GM21360 (cell line): ENCODE data around the gene SEMA6A.

ENCODE experiments used
- ATAC-seq: cut with Tn5 transposase; IDR thresholded peaks from one replicate; pipeline ENCODE4 v1.9.1; 2021; ENCODE audit warnings: mild to moderate bottlenecking, moderate library complexity; ENCODE audit not compliant: unreplicated experiment

SEMA6A gene

DNA sequence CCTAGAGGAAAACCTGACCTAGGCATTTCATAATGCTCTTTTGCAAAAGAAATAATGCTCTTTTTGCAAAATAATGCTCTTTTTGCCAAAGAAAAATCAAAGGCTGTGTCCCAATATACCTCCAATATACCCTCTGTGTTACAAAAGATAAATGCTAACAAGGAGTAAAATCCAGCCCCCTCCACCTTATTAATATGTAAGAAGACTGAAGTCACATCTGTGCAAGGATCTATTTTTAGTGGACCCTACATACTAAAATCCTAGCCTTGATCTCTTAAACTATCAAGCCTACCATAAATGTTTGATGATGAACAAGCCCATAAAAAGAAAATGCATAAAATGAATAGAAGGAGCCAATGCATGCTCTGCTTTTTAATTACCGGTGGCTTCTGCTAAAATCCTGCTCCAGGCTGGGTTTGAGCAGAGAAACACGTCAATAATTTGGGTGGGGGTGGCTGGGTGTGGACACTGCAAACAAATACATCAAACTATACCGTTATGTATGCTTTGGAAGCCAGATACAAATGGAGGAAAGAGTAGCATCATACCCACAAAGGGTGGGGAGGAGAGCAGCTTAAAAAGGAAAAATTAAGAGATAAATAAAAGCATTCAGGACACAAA is 131.6 kb downstream of the SEMA6A start:
- ATAC-seq: no peak

DNA sequence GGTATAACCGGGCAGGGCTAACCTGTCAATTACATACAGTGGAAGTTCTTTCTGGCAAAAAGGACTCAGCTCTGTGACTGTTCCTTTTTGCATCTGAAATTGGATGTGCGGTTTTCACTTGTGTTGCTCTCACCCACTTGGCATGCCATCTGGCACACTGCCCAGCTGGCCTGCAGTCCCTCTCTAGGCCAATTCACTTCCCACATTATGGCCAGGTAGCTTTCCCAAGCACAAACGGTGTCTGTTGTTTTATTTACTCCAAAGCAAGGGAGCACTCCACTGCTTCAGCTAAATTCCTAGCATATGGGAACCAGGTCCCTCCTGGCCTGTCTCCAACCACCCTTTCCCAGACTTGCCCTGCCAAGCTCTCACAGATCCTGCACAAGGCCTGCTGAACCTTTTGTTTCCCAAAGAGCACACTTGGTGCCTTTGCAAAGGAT is 132.5 kb downstream of the SEMA6A start:
- ATAC-seq: no peak

DNA sequence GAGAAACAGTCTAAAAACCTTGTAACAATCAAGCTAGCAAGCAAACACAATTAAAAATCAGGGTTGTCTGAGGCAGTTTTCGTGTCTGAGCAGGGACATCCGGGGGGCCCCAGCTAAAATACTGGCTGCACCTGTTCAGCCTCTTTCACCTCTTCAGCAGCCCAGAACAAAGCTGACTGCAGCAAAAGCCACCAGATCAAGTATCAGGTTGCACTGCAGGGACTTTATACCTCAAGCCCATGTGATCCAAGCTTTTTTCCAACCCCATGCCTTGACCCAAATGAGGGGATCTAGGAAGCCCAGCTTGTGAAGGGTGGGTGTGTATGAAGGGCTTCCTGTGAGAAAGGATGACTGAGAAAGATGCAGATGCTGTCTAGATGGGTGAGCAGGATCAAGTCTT is 133.4 kb downstream of the SEMA6A start:
- ATAC-seq: no peak

GRCh38 chr5:116440457-116441001 is 134.1 kb downstream of the SEMA6A start:
- no peak for ATAC-seq

GRCh38 chr5:116439905-116440304 is 134.7 kb downstream of the SEMA6A start:
- ATAC-seq: no peak

DNA sequence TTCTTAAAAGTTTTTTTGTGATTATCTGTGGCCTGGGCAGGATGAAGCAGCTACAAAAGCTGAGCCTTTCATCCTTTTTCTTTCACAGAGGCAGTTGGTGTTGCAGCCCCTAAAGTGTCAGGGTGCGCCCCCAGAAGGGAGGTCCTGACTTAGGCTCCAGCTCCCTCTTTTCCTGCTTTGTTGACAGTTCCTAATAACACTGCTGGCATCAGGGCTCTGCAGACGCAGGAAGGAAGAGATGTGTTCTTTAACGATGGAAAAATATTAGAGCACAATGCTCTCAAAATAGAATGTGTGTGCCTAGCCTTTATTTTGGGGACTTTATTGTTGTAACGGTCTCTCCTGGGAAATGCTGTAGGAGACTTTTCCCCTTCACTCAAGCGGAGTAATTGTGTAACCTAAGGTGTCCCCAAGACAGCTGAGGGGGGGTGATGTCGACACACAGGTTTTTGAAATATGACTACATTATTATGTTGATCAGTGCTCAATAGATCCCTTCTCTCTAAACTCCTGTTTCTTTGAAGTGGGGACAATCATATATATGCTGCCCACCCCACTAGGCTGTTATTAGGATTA is 135.6 kb downstream of the SEMA6A start:
- no peak for ATAC-seq

GRCh38 chr5:116437922-116438578 is 136.6 kb downstream of the SEMA6A start:
- ATAC-seq: no peak

- ATAC-seq: no peak
These were observed 137.3 kb downstream of the SEMA6A start for GRCh38 chr5:116437351-116437705.

- no peak for ATAC-seq
These were observed 137.8 kb downstream of the SEMA6A start for GRCh38 chr5:116436674-116437350.

- ATAC-seq: no peak
These were observed 145.7 kb downstream of the SEMA6A start for GRCh38 chr5:116428966-116429365.

GRCh38 chr5:116428413-116428812 is 146.2 kb downstream of the SEMA6A start:
- ATAC-seq: no peak

DNA sequence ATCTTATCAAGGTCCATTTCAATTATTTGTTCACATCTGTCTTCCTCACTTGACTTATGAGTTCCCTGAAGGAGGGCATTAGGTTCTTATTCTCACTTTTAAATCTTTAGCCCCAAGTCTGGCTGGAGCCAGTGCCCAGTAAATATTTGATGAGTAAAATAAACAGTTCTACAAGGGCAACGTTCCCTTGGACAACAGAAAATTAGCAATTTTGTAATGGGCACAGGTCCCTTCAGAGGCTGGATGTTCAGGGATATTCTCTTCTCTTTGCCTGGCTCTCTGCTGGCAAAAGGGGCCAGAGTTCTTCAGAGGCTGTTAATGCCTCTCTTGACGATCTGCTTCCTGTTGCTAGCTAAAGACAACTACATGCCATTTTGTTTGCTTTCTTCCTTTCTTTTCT is 149.7 kb downstream of the SEMA6A start:
- no peak for ATAC-seq

DNA sequence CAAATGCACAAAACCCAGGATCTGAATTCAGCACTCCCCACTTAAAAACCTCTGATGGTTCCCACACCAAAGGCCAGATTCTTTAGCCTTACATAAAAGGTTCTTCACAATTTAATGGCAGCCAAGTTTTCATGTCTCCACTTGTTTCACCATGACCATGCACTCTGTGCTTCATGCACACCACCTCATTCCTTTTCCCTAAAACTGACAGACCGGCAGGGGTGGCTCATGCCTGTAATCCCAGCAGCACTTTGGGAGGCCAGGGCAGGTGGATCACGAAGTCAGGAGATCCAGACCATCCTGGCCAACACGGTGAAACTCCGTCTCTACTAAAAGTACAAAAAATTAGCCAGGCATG is 150.4 kb downstream of the SEMA6A start:
- no peak for ATAC-seq

- no peak for ATAC-seq
These were observed 150.9 kb downstream of the SEMA6A start for GRCh38 chr5:116423587-116424257.

DNA sequence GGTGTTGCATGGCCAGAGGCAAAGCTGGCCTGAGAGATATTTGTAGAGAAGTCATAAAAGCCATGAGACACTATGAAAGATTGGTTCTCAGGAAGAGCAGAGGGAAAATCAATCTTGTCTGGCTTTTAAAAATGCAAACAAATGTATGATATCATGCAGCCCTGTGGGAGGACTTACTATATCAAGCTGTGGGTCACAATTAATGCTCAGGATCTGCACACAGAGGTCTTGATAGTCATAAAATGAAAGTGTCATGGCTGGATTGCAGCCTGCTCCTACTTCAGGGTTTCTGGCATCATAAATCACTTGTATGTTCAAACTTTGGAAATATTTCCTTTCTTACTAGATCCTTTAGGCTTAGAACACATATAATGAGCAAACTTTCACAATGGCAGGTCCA is 151.5 kb downstream of the SEMA6A start:
- ATAC-seq: no peak

DNA sequence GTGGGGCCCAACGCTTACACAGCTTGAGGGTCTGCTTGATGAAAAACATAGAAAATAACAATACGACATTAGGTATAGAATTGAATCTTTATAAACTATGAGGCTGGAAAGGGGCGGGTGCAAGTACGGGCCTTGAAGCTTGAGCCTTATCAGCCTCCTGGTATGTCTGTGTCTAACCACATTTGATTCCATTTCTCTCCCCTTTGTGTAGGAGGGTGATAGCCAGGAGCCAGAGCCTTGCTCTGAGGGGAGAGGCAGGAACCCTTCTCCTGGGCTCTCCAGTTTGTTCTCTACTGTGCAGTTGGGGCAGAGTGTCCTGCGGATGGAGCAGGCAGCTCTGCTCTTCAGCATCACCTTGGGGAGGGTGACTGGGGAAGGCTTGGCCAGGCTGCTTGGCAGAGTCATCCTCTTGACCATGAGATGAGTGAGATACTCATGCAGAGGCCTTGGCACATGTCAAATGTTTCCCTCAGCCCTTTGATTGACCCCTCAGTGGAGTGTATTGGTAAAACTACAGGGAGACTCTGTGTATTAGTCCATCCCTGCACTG is 153.5 kb downstream of the SEMA6A start:
- ATAC-seq: no peak

- no peak for ATAC-seq
These were observed 154.1 kb downstream of the SEMA6A start for GRCh38 chr5:116420540-116420939.

- no peak for ATAC-seq
These were observed 155.4 kb downstream of the SEMA6A start for GRCh38 chr5:116419258-116419657.

DNA sequence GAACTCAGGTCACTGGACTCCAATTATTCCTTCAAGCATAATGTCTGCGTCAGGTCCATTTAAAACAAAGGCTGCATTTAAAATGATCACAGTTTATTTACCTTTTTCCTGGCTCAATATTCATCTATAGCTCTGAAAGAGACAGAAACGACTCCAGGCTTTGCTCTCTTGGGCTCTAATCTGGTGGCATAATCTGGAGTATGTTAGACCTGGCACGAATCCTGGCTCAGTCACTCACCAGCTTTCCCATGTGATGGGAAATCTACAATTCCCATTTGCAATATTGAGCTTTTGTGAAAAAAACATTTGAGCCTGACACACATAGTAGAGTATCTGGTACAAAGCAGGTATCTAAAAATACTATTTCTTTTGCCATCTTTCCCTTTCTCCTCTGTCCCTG is 155.8 kb downstream of the SEMA6A start:
- no peak for ATAC-seq

DNA sequence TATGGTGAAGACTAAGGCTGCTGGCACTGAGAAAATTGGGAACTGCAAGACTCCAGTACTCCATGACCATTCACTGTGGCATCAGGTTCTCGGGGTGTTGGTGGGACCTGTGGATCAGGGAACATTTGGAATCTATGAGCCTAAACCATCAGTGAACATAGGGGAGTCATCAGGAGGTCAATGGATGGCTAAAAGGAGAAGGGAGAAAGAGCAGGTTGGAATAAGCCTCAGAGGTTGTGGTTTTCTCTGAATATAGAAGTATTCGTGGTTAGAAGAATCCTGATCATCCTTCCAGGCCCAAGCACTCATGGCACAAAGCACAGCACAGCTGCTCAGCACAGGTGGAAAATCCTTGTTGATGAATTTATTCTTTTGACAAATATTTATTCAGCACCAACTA is 156.6 kb downstream of the SEMA6A start:
- ATAC-seq: no peak

DNA sequence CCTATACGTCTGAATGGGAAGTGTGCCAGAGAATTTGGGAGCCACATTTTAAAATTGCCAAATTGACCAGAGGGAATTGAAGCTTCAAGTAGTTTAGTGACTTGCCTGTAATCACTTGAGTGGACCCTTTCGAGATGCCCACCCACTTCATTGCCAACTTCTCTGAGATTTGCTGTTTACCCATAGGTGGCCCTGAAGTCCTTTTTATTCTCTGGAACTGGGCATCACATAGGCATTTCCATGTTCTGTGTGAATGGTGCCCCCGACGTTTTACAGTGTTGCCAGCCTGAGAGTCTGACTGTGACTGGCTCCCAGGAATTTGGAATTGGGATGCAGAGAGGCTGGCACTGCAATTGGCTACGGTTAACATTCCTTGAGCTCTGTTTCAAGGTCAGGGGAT is 158.6 kb downstream of the SEMA6A start:
- no peak for ATAC-seq
